ENCODE results near the gene RADX. TPM values are rescaled to one million over a fixed set of nuclear protein-coding genes. Genes with fewer than 3 reads are reported as not detected.
A peak's percentile ranks its signal among the peaks of the same experiment; 100 is the strongest.

Gene RADX
- polyA plus RNA-seq, 3 donors, result 0.05 TPM; not detected in 2

- Mint-ChIP-seq H3K27me3 (ENCODE audit: low read depth in 3 of 3) (peaks cover 2 to 10% (median 8%) of the 10 kb centered on the region in 3 donors), H3K4me1 (peaks cover 22% of the 10 kb centered on the region), H3K36me3 (no peaks in the 10 kb centered on the region), H3K27ac (peak overlapping the region in 1 of 7 donors; percentile 69), H3K4me3 (peak overlapping the region; percentile 84 to 92), H3K9me3 (peaks cover 0 to 9% (median 0%) of the 10 kb centered on the region in 7 donors)
- H3K4me3 ChIP-seq (replicated peaks in 1 of 3; ENCODE audit: low read depth in 2 of 3, low read length in 3 of 3), result peak overlapping the region; percentile 33 to 73 (median 44)
- intact Hi-C loops (cut with micrococcal nuclease), result no loop called here
- no peaks in the 10 kb centered on the region for H4K20me1 ChIP-seq (ENCODE audit: insufficient read depth, low read length)
- TF ChIP-seq CTCF (IDR thresholded peaks at IDR 0.05), result no peak
- H2AFZ ChIP-seq (ENCODE audit: insufficient read depth, low read depth, low read length, poor library complexity, severe bottlenecking), result peak overlapping the region; percentile 75
- peaks cover 0 to 2% of the 10 kb centered on the region in 2 donors for H3K27me3 ChIP-seq (ENCODE audit: control insufficient read depth in 2 of 2, insufficient read depth in 2 of 2, low read length in 2 of 2)
- no peaks in the 10 kb centered on the region for H3K9me3 ChIP-seq (replicated peaks in 1 of 2; ENCODE audit: control insufficient read depth in 1 of 2, insufficient read depth in 1 of 2, low read length in 2 of 2)
- H3K4me2 ChIP-seq (replicated peaks; ENCODE audit: extremely low read depth, low read length, poor library complexity, severe bottlenecking), result peak overlapping the region; percentile 69
- no peak for DNase-seq
- peak overlapping the region; percentile 31 for H3K9ac ChIP-seq (ENCODE audit: insufficient read depth, low read length, poor library complexity, severe bottlenecking)
- peaks cover 11 to 15% of the 10 kb centered on the region in 2 donors for H3K4me1 ChIP-seq (ENCODE audit: control insufficient read depth in 1 of 2, insufficient read depth in 2 of 2, low read length in 2 of 2)
- no peak overlapping the region for H3K27ac ChIP-seq (ENCODE audit: low read depth in 1 of 2, low read length in 2 of 2)
- no peaks in the 10 kb centered on the region for H3K79me2 ChIP-seq (ENCODE audit: insufficient read depth, low read length)
- no peaks in the 10 kb centered on the region for H3K36me3 ChIP-seq (replicated peaks in 1 of 2; ENCODE audit: control insufficient read depth in 1 of 2, insufficient read depth in 2 of 2, low read length in 2 of 2)
- WGBS (ENCODE audit: insufficient coverage), result no CpG with 5 or more reads among the region's 1 CpG
Observed at GRCh38 chrX:106611317-106611678, 480 bp upstream of the RADX start.

- Mint-ChIP-seq H3K4me1 (peaks cover 22% of the 10 kb centered on the region), H3K4me3 (peak overlapping the region; percentile 84 to 92), H3K36me3 (no peaks in the 10 kb centered on the region), H3K27ac (no peak overlapping the region), H3K27me3 (ENCODE audit: low read depth in 3 of 3) (peaks cover 2 to 10% (median 8%) of the 10 kb centered on the region in 3 donors), H3K9me3 (peaks cover 0 to 9% (median 0%) of the 10 kb centered on the region in 7 donors)
- H3K79me2 ChIP-seq (ENCODE audit: insufficient read depth, low read length), result no peaks in the 10 kb centered on the region
- H3K4me1 ChIP-seq (ENCODE audit: control insufficient read depth in 1 of 2, insufficient read depth in 2 of 2, low read length in 2 of 2), result peaks cover 11 to 15% of the 10 kb centered on the region in 2 donors
- H3K36me3 ChIP-seq (replicated peaks in 1 of 2; ENCODE audit: control insufficient read depth in 1 of 2, insufficient read depth in 2 of 2, low read length in 2 of 2), result no peaks in the 10 kb centered on the region
- WGBS (ENCODE audit: insufficient coverage), result 0% methylated on average over 2 of the region's 8 CpGs
- H4K20me1 ChIP-seq (ENCODE audit: insufficient read depth, low read length), result no peaks in the 10 kb centered on the region
- H3K9ac ChIP-seq (ENCODE audit: insufficient read depth, low read length, poor library complexity, severe bottlenecking), result peak overlapping the region; percentile 31
- no peak for TF ChIP-seq CTCF (IDR thresholded peaks at IDR 0.05)
- H3K27ac ChIP-seq (ENCODE audit: low read depth in 1 of 2, low read length in 2 of 2), result no peak overlapping the region
- H3K27me3 ChIP-seq (ENCODE audit: control insufficient read depth in 2 of 2, insufficient read depth in 2 of 2, low read length in 2 of 2), result peaks cover 0 to 2% of the 10 kb centered on the region in 2 donors
- H3K4me3 ChIP-seq (replicated peaks in 1 of 3; ENCODE audit: low read depth in 2 of 3, low read length in 3 of 3), result peak overlapping the region; percentile 33 to 73 (median 44)
- H3K9me3 ChIP-seq (replicated peaks in 1 of 2; ENCODE audit: control insufficient read depth in 1 of 2, insufficient read depth in 1 of 2, low read length in 2 of 2), result no peaks in the 10 kb centered on the region
- peak overlapping the region; percentile 69 for H3K4me2 ChIP-seq (replicated peaks; ENCODE audit: extremely low read depth, low read length, poor library complexity, severe bottlenecking)
- intact Hi-C loops (cut with micrococcal nuclease), result no loop called here
- no peak for DNase-seq
- H2AFZ ChIP-seq (ENCODE audit: insufficient read depth, low read depth, low read length, poor library complexity, severe bottlenecking), result peak overlapping the region; percentile 75
Observed at GRCh38 chrX:106612393-106612763, 600 bp downstream of the RADX start.

Measured in CD14-positive monocyte (primary cell).